Heart left ventricle (tissue), 13 donors: ENCODE measurements around the gene SLC66A1.

Experiments used
- CTCF ChIP-seq, 12 donors: fragments of 200-600 bp; sonication (generic) in 4 of 12; IDR thresholded peaks; one replicate each; pipeline versions ENCODE4 v1.5.0 to v1.8.0; 2018 to 2022; ENCODE audit warnings: antibody characterized with exemption in 12 of 12, mild to moderate bottlenecking in 5 of 12
- POLR2A ChIP-seq, 2 donors: fragments of 450-650 bp; IDR thresholded peaks; one replicate each; pipeline ENCODE4 v1.6.1; 2017; ENCODE audit warnings: antibody characterized with exemption in 2 of 2, mild to moderate bottlenecking in 2 of 2, moderate library complexity in 2 of 2
- donor health status: ischemic (EF 13 %, LVEDD 7.1; RV severe dilation, severe dysfunction).
- donor health status: DM: no; HTN: yes; CAD: no.
- donor health status: DM: no; HTN: no; CAD: no.
- donor health status: ischemic (EF 25% LVEDD 6.9; RV normal size, moderate dysfunction).
- donor health status: ischemic (EF 25% LVEDD 5.7; RV mildly dilated, moderate dysfunction).
- donor health status: ischemic (EF 35%, LVEDD 5.7; RV mildly dilated, moderate dysfunction).
- donor health status: nonischemic (EF 11% LVEDD 7.7; RV severe dilation, severe dysfunction).
- donor health status: DM: yes; HTN: yes; CAD: no.
- donor health status: PGD.
- donor health status: ischemic (EF 29% LVEDD 5.4; RV normal size, mild dysfunction).
- donor health status: nonischemic (EF 23%, LVEDD 6.1; RV moderate dilation, normal function).

GRCh38 chr1:19375631-19376400 is 63.7 kb downstream of the SLC66A1 start:
- no peak for TF ChIP-seq CTCF (IDR thresholded peaks at IDR 0.05)
- TF ChIP-seq POLR2A (IDR thresholded peaks at IDR 0.05), result no peak
